Activated CD8-positive, alpha-beta T cell treated with anti-CD3 and anti-CD28 coated beads for 36 hours (primary cell): Measurements from ENCODE around the gene TCF7L1. TPM values are rescaled to one million over a fixed set of nuclear protein-coding genes. Genes with fewer than 3 reads are reported as not detected.

ENCODE experiments used
- ATAC-seq: fragments of 200-7000 bp; cut with Tn5 transposase; one replicate; pipeline ENCODE4 v1.10.0; 2021; ENCODE audit warnings: mild to moderate bottlenecking, moderate library complexity
- CTCF ChIA-PET: fragments of 350-600 bp; sonication (Branson Sonifier 250); formaldehyde crosslinking; loops from one replicate; lab custom pipeline; 2021; ENCODE audit warnings: antibody characterized with exemption; lab: Charles Lee
- POLR2A ChIA-PET: fragments of 350-600 bp; sonication (Branson Sonifier 250); formaldehyde crosslinking; loops from one replicate; lab custom pipeline; 2021; ENCODE audit warnings: antibody characterized with exemption; lab: Charles Lee
- DNase-seq: peaks from one replicate; pipeline ENCODE4 v3.0.0-alpha.2; 2020
- H3K27ac Mint-ChIP-seq: one replicate; pipeline ENCODE4 v1.8.0; 2021; ENCODE audit warnings: mild to moderate bottlenecking, mixed read lengths
- H3K27me3 Mint-ChIP-seq: one replicate; pipeline ENCODE4 v1.8.0; 2021; ENCODE audit warnings: mixed read lengths
- H3K36me3 Mint-ChIP-seq: one replicate; pipeline ENCODE4 v1.8.0; 2021; ENCODE audit warnings: low read depth, mixed read lengths
- H3K4me1 Mint-ChIP-seq: one replicate; pipeline ENCODE4 v1.8.0; 2021; ENCODE audit warnings: low read depth, mixed read lengths
- H3K4me3 Mint-ChIP-seq: one replicate; pipeline ENCODE4 v1.8.0; 2021; ENCODE audit warnings: mild to moderate bottlenecking, moderate library complexity, mixed read lengths
- H3K9me3 Mint-ChIP-seq: one replicate; pipeline ENCODE4 v1.8.0; 2021; ENCODE audit warnings: mixed read lengths
- CTCF ChIP-seq: fragments of 200-600 bp; IDR thresholded peaks from one replicate; pipeline ENCODE4 v1.8.0; 2022; ENCODE audit warnings: antibody characterized with exemption, mild to moderate bottlenecking
- intact Hi-C: fragments of 100-400 bp; cut with micrococcal nuclease; formaldehyde crosslinking; loops from one replicate; pipeline ENCODE4 v1.10.0; 2022
- total RNA-seq, 2 experiments: library from RNA; stranded (reverse); gene quantifications; one replicate each; pipeline ENCODE4 v1.2.3, GENCODE V29; 2021

TCF7L1 gene
- total RNA-seq, 2 experiments from 2014 or later: not detected

GRCh38 chr2:85156153-85156552 is 23.0 kb downstream of the TCF7L1 start:
- POLR2A ChIA-PET: interaction anchor here (0.6 kb wide), 1 partner anchor 40 kb away, joined by 3 read pairs; no protein-coding TSS in a partner anchor

GRCh38 chr2:85156619-85157018 is 23.4 kb downstream of the TCF7L1 start:
- Mint-ChIP-seq H3K36me3 (no peaks in the 10 kb centered on the region), H3K9me3 (no peaks in the 10 kb centered on the region), H3K4me1 (no peaks in the 10 kb centered on the region), H3K4me3 (no peak overlapping the region), H3K27me3 (peaks cover 2% of the 10 kb centered on the region), H3K27ac (no peak overlapping the region)
- TF ChIP-seq CTCF: no peak
- no peak for ATAC-seq
- ChIA-PET POLR2A (interaction anchor here (0.6 kb wide), 1 partner anchor 40 kb away, joined by 3 read pairs; no protein-coding TSS in a partner anchor), CTCF (interaction anchor here (1.1 kb wide), 1 partner anchor 110 kb away, joined by 5 read pairs; no protein-coding TSS in a partner anchor)
- intact Hi-C loops: no loop called here
- no peak for DNase-seq

More at GRCh38 chr2:85156153-85156552, 23.0 kb downstream of the TCF7L1 start:
- H3K4me3 Mint-ChIP-seq: no peak overlapping the region
- CTCF ChIA-PET: interaction anchor here (0.9 to 1.5 kb wide), 5 partner anchors 10 to 110 kb away, joined by 3 to 5 read pairs (median 3); no protein-coding TSS in a partner anchor
- no peak for TF ChIP-seq CTCF
- ATAC-seq (no peak), DNase-seq (no peak)
- intact Hi-C loops: no loop called here
- H3K4me1 Mint-ChIP-seq: no peaks in the 10 kb centered on the region
- peaks cover 2% of the 10 kb centered on the region for H3K27me3 Mint-ChIP-seq
- H3K9me3 Mint-ChIP-seq: no peaks in the 10 kb centered on the region
- no peak overlapping the region for H3K27ac Mint-ChIP-seq
- H3K36me3 Mint-ChIP-seq: no peaks in the 10 kb centered on the region

- no peaks in the 10 kb centered on the region for H3K9me3 Mint-ChIP-seq
- ATAC-seq: no peak
- no peaks in the 10 kb centered on the region for H3K36me3 Mint-ChIP-seq
- H3K27me3 Mint-ChIP-seq: peaks cover 2% of the 10 kb centered on the region
- no peak for TF ChIP-seq CTCF
- H3K4me3 Mint-ChIP-seq: no peak overlapping the region
- POLR2A ChIA-PET: no interaction called here
- intact Hi-C loops: no loop called here
- no peak overlapping the region for H3K27ac Mint-ChIP-seq
- DNase-seq: no peak
- no peaks in the 10 kb centered on the region for H3K4me1 Mint-ChIP-seq
- CTCF ChIA-PET: no interaction called here
Observed at GRCh38 chr2:85157345-85157744, 24.2 kb downstream of the TCF7L1 start.

GRCh38 chr2:85158559-85159273 is 25.5 kb downstream of the TCF7L1 start:
- no peak for TF ChIP-seq CTCF
- Mint-ChIP-seq H3K4me3 (no peak overlapping the region), H3K27me3 (peaks cover 7% of the 10 kb centered on the region), H3K36me3 (no peaks in the 10 kb centered on the region), H3K9me3 (no peaks in the 10 kb centered on the region), H3K27ac (no peak overlapping the region), H3K4me1 (no peaks in the 10 kb centered on the region)
- intact Hi-C loops: no loop called here
- ChIA-PET CTCF (interaction anchor here (1.0 kb wide), 1 partner anchor 142 kb away, joined by 3 read pairs; no protein-coding TSS in a partner anchor), POLR2A (no interaction called here)
- ATAC-seq (no peak), DNase-seq (no peak)

GRCh38 chr2:85159589-85159988 is 26.4 kb downstream of the TCF7L1 start:
- intact Hi-C loops: no loop called here
- TF ChIP-seq CTCF: no peak
- ChIA-PET POLR2A (no interaction called here), CTCF (no interaction called here)
- H3K4me3 Mint-ChIP-seq: no peak overlapping the region
- no peak overlapping the region for H3K27ac Mint-ChIP-seq
- H3K27me3 Mint-ChIP-seq: peaks cover 7% of the 10 kb centered on the region
- DNase-seq (no peak), ATAC-seq (no peak)
- no peaks in the 10 kb centered on the region for H3K36me3 Mint-ChIP-seq
- no peaks in the 10 kb centered on the region for H3K9me3 Mint-ChIP-seq
- no peaks in the 10 kb centered on the region for H3K4me1 Mint-ChIP-seq
